Immature natural killer cell (primary cell): ENCODE measurements around the gene FBL. TPM values are rescaled to one million over a fixed set of nuclear protein-coding genes. Genes with fewer than 3 reads are reported as not detected.
"Not testable (repeated sequence)": the region's sequence is repeated elsewhere in the genome, so short reads cannot be mapped to it uniquely, and the experiment has no call there.

Experiments
- DNase-seq, 3 donors: peaks; one replicate each; pipeline ENCODE4 v3.0.0; 2022; ENCODE audit warnings: mixed read lengths in 1 of 3
- H3K27ac Mint-ChIP-seq, 6 donors: one replicate each; pipeline ENCODE4 v1.8.0; 2020; ENCODE audit warnings: mixed read lengths in 6 of 6, mild to moderate bottlenecking in 5 of 6, inconsistent platforms in 4 of 6, moderate library complexity in 3 of 6
- H3K27me3 Mint-ChIP-seq, 3 donors: one replicate each; pipeline ENCODE4 v1.8.0; 2020 to 2021; ENCODE audit warnings: low read depth in 3 of 3, mild to moderate bottlenecking in 3 of 3, mixed read lengths in 3 of 3, moderate library complexity in 3 of 3, inconsistent platforms in 1 of 3
- H3K36me3 Mint-ChIP-seq, 3 donors: one replicate each; pipeline ENCODE4 v1.8.0; 2020; ENCODE audit warnings: mixed read lengths in 3 of 3, inconsistent platforms in 2 of 3, mild to moderate bottlenecking in 2 of 3
- H3K4me1 Mint-ChIP-seq, 2 donors: one replicate each; pipeline ENCODE4 v1.8.0; 2020; ENCODE audit warnings: inconsistent platforms in 2 of 2, mild to moderate bottlenecking in 2 of 2, mixed read lengths in 2 of 2, moderate library complexity in 1 of 2
- H3K4me3 Mint-ChIP-seq, 5 donors: one replicate each; pipeline ENCODE4 v1.8.0; 2020; ENCODE audit warnings: mild to moderate bottlenecking in 5 of 5, mixed read lengths in 5 of 5, inconsistent platforms in 3 of 5, moderate library complexity in 3 of 5
- H3K9me3 Mint-ChIP-seq, 6 donors: one replicate each; pipeline ENCODE4 v1.8.0; 2020; ENCODE audit warnings: mild to moderate bottlenecking in 6 of 6, mixed read lengths in 6 of 6, inconsistent platforms in 4 of 6, moderate library complexity in 3 of 6
- polyA plus RNA-seq, 3 donors: library from polyadenylated mRNA; unstranded; fragments of 300-500 nt; fragmentation: Illumina TruSeq; gene quantifications; one replicate each; pipeline ENCODE4 v1.2.3, GENCODE V29; 2021

Gene FBL
- polyA plus RNA-seq, 3 donors from 2014 or later, result 127 to 166 (median 143) TPM

- Mint-ChIP-seq H3K36me3 (peaks cover 0 to 18% (median 6%) of the 10 kb centered on the region in 3 donors), H3K4me3 (no peak overlapping the region), H3K4me1 (peaks cover 16 to 17% of the 10 kb centered on the region in 2 donors), H3K27ac (peak overlapping the region in 1 of 6 donors; percentile 18), H3K27me3 (peaks cover 0 to 2% (median 0%) of the 10 kb centered on the region in 3 donors), H3K9me3 (no peaks in the 10 kb centered on the region)
- no peak for DNase-seq
Measured at GRCh38 chr19:39818626-39819097, 27.5 kb downstream of the FBL start.

- H3K4me1 Mint-ChIP-seq, result peaks cover 16 to 17% of the 10 kb centered on the region in 2 donors
- no peak overlapping the region for H3K27ac Mint-ChIP-seq
- no peak for DNase-seq
- no peak overlapping the region for H3K4me3 Mint-ChIP-seq
- peaks cover 0 to 21% (median 8%) of the 10 kb centered on the region in 3 donors for H3K36me3 Mint-ChIP-seq
- H3K9me3 Mint-ChIP-seq, result no peaks in the 10 kb centered on the region
- H3K27me3 Mint-ChIP-seq, result peaks cover 0 to 2% (median 0%) of the 10 kb centered on the region in 3 donors
Measured at GRCh38 chr19:39817888-39818561, 28.2 kb downstream of the FBL start.

GRCh38 chr19:39816287-39817048 is 29.7 kb downstream of the FBL start:
- H3K27ac Mint-ChIP-seq, result peak overlapping the region in 2 of 6 donors; percentile 62 to 69
- no peak overlapping the region for H3K4me3 Mint-ChIP-seq
- peaks cover 0 to 21% (median 8%) of the 10 kb centered on the region in 3 donors for H3K36me3 Mint-ChIP-seq
- peaks cover 16 to 17% of the 10 kb centered on the region in 2 donors for H3K4me1 Mint-ChIP-seq
- peaks cover 0 to 2% (median 0%) of the 10 kb centered on the region in 3 donors for H3K27me3 Mint-ChIP-seq
- no peaks in the 10 kb centered on the region for H3K9me3 Mint-ChIP-seq
- DNase-seq, result no peak

GRCh38 chr19:39814595-39814994 is 31.6 kb downstream of the FBL start:
- H3K27me3 Mint-ChIP-seq, result peaks cover 0 to 2% (median 0%) of the 10 kb centered on the region in 3 donors
- H3K4me1 Mint-ChIP-seq, result peaks cover 14 to 16% of the 10 kb centered on the region in 2 donors
- H3K36me3 Mint-ChIP-seq, result peaks cover 0 to 21% (median 8%) of the 10 kb centered on the region in 3 donors
- no peak overlapping the region for H3K27ac Mint-ChIP-seq
- DNase-seq, result no peak
- no peak overlapping the region for H3K4me3 Mint-ChIP-seq
- no peaks in the 10 kb centered on the region for H3K9me3 Mint-ChIP-seq

- peaks cover 9 to 16% of the 10 kb centered on the region in 2 donors for H3K4me1 Mint-ChIP-seq
- H3K4me3 Mint-ChIP-seq, result not testable (repeated sequence)
Measured at GRCh38 chr19:39814111-39814510, 32.1 kb downstream of the FBL start.

GRCh38 chr19:39813264-39813993 is 32.8 kb downstream of the FBL start:
- Mint-ChIP-seq H3K36me3 (peaks cover 0 to 21% (median 8%) of the 10 kb centered on the region in 3 donors), H3K4me1 (peaks cover 5 to 16% of the 10 kb centered on the region in 2 donors), H3K4me3 (no peak overlapping the region), H3K9me3 (no peaks in the 10 kb centered on the region), H3K27me3 (no peaks in the 10 kb centered on the region), H3K27ac (no peak overlapping the region)
- DNase-seq, result no peak

More at GRCh38 chr19:39814111-39814510, 32.1 kb downstream of the FBL start:
- not testable (repeated sequence) for H3K27me3 Mint-ChIP-seq, H3K9me3 Mint-ChIP-seq, DNase-seq, H3K27ac Mint-ChIP-seq
- peaks cover 0 to 21% (median 8%) of the 10 kb centered on the region in 3 donors for H3K36me3 Mint-ChIP-seq

- Mint-ChIP-seq H3K9me3 (no peaks in the 10 kb centered on the region), H3K4me1 (peaks cover 2 to 5% of the 10 kb centered on the region in 2 donors), H3K4me3 (no peak overlapping the region), H3K27me3 (peaks cover 0 to under 1% (median 0%) of the 10 kb centered on the region in 3 donors), H3K27ac (peak overlapping the region in 1 of 6 donors; percentile 12), H3K36me3 (peaks cover 0 to 10% (median 4%) of the 10 kb centered on the region in 3 donors)
- DNase-seq, result no peak
Measured at GRCh38 chr19:39811064-39811463, 35.1 kb downstream of the FBL start.

- DNase-seq, result no peak
- Mint-ChIP-seq H3K36me3 (peaks cover 0 to 4% (median 4%) of the 10 kb centered on the region in 3 donors), H3K9me3 (no peaks in the 10 kb centered on the region), H3K4me1 (no peaks in the 10 kb centered on the region), H3K27ac (no peak overlapping the region), H3K27me3 (peaks cover 0 to 1% (median under 1%) of the 10 kb centered on the region in 3 donors), H3K4me3 (no peak overlapping the region)
Measured at GRCh38 chr19:39810424-39810823, 35.8 kb downstream of the FBL start.

GRCh38 chr19:39809368-39809767 is 36.8 kb downstream of the FBL start:
- H3K36me3 Mint-ChIP-seq, result peaks cover 0 to 4% (median 4%) of the 10 kb centered on the region in 3 donors
- DNase-seq, result no peak
- no peak overlapping the region for H3K27ac Mint-ChIP-seq
- H3K4me3 Mint-ChIP-seq, result no peak overlapping the region
- no peaks in the 10 kb centered on the region for H3K9me3 Mint-ChIP-seq
- H3K27me3 Mint-ChIP-seq, result peaks cover 0 to 2% (median 1%) of the 10 kb centered on the region in 3 donors
- no peaks in the 10 kb centered on the region for H3K4me1 Mint-ChIP-seq

- not testable (repeated sequence) for H3K9me3 Mint-ChIP-seq, H3K27ac Mint-ChIP-seq, H3K4me3 Mint-ChIP-seq, H3K4me1 Mint-ChIP-seq, H3K36me3 Mint-ChIP-seq, DNase-seq, H3K27me3 Mint-ChIP-seq
Measured at GRCh38 chr19:39808688-39809087, 37.5 kb downstream of the FBL start.

GRCh38 chr19:39807846-39808364 is 38.3 kb downstream of the FBL start:
- DNase-seq, result no peak
- Mint-ChIP-seq H3K36me3 (no peaks in the 10 kb centered on the region), H3K9me3 (no peaks in the 10 kb centered on the region), H3K4me1 (no peaks in the 10 kb centered on the region), H3K27me3 (peaks cover 1 to 4% (median 2%) of the 10 kb centered on the region in 3 donors), H3K27ac (no peak overlapping the region), H3K4me3 (no peak overlapping the region)

- no peak for DNase-seq
- peaks cover 2 to 5% (median 4%) of the 10 kb centered on the region in 3 donors for H3K27me3 Mint-ChIP-seq
Measured at GRCh38 chr19:39805104-39805503, 41.1 kb downstream of the FBL start.

GRCh38 chr19:39802958-39803357 is 43.2 kb downstream of the FBL start:
- Mint-ChIP-seq H3K27ac (no peak overlapping the region), H3K27me3 (peaks cover 2 to 9% (median 6%) of the 10 kb centered on the region in 3 donors), H3K9me3 (no peaks in the 10 kb centered on the region), H3K36me3 (no peaks in the 10 kb centered on the region), H3K4me1 (no peaks in the 10 kb centered on the region), H3K4me3 (no peak overlapping the region)
- no peak for DNase-seq

More at GRCh38 chr19:39805104-39805503, 41.1 kb downstream of the FBL start:
- Mint-ChIP-seq H3K36me3 (no peaks in the 10 kb centered on the region), H3K27ac (no peak overlapping the region), H3K4me3 (no peak overlapping the region), H3K4me1 (no peaks in the 10 kb centered on the region), H3K9me3 (no peaks in the 10 kb centered on the region)
